ENCODE data around the gene MATCAP1.

MATCAP1 gene

DNA sequence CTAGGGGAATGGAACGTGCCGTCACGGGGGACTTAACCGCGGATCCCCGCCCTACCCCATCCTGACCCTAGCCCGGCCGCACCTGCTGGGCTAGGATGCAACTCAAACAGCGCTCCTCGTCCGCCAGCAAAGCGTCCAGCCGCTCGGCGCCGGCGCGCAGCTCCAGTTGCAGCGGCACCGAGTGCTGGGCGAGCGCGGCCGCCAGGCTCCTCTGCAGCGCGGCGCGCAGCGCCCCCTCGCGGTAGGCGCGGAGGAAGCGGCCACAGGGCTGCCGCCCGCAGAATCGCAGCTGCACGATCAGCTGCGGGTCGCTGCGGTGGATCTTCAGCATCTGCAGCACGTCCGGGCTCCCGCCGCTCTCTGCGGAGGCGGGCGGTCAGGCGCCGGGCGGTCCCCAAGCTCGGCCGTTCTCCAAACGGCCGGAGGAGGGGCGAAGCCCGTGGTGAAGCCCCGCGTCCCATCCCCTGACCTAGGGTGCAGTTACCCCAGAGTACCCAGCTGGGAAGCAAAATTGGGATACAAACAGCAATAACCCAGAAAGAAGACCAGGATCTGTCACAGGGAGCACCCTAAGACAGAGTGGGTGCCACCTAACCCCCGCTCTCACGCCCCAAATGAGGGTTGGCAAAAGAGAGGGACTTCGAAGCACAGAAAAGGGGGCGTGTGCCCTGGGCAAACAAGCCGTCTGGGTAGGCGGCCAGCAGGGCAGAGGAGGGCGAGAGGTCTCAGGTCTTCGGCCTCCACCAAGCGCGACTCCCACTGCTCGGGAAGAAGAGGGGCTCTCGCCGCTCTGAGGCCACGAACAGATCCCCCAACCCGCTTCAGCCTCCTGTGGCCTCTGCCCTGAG is 28.2 kb downstream of the MATCAP1 start:
- peak; percentile 12 for DNase-seq

DNA sequence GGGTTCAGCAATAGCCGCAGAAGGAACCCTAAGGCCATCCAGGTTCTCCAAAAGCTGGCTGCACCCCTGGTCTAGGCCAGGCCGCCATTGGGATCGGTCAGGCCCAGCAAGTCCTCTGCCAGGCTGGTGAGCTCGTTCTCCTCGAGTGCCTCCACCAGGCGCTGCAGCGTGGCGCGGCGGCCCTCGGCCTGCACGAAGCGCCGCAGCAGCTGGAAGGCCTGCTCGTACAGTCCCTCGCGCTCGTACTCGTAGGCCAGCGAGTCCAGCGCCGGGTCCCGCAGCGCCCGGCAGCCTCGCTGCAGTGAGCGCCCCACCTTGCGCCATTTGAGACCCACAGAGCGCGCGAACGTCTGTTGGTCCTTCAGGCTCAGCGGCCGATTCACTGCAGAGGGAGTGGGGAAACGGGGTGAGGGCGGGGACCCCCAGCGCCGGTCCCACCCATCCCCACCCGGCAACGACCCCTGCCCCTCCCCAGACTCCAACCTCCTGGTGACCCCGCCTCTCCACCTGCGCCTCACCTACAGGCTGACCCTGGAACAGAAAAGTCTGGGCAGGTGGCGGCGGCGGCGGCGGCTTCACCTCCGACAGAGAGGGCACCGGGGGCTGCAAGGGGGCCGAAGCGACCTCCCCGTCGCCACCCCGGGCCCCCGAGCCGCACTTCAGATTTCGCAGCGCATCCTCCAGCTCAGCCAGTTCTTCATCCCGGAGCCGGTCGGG is 29.0 kb downstream of the MATCAP1 start:
- DNase-seq, result no peak

DNA sequence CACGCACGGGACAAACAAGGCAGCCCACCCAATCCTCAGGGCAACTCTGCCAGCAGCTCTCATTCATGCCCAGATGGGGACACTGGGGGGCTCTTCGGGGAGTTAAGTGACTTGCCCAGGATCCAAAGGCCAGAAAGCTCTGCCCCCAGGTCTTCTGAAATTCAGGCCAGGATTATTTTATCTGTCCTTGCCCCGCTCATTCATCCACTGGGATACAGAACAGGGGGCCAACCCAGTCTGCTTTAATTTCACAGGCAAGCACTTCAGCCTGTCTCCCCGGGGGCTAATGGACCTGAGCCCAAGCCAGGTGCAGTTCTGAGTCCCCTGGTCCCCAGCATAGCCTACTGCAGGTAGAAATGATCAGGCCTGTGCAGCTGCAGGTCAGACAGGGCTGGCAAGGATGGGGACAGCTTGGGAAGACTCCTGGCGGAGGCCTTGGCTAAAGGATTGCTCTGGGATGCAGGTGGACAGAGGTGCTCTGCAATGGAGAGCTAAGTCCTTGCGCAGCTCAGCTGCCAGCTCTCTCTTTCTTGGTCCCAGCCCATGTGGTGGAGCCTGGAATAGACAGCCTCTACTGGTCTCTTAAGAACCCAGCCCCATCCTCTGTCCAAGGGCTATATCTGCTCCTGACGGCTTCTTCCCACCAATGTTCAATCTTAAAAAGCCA is 32.2 kb downstream of the MATCAP1 start:
- peak; percentile 14 for DNase-seq

DNA sequence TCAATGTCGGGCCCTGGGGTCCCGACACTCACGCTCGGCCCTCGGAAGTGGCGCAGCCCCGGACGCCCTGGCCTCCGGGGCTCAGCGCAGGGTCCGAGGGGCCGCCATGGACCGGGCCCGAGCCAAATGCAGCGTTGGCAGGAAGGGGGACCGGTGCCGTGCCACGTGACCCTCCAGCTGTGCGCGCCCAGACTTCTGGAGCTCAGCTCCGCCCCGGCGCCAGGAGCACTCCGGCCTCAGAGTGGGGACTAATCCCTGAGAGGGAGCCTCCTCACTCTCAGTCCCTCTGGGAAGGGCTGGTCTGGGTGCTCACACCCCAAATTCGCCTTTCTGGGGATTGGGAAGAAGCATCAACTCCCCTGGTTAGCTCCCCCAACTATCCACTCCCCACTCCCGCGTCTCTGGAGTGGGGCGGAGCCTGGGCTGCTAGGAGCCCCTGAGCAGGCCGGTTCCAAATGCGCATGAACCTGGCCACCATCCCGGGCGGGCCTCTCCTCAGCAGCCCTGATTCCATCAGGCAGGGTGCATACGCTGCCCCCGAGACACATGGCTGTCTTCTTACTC is 32.8 kb downstream of the MATCAP1 start, which contains the start of gene B3GNT9:
Gene B3GNT9 (minus strand): TSS at position 166 of the 564 bp plus-strand sequence. CDS start 513 bp downstream, outside the sequence.
- DNase-seq, result peak; percentile 35

DNA sequence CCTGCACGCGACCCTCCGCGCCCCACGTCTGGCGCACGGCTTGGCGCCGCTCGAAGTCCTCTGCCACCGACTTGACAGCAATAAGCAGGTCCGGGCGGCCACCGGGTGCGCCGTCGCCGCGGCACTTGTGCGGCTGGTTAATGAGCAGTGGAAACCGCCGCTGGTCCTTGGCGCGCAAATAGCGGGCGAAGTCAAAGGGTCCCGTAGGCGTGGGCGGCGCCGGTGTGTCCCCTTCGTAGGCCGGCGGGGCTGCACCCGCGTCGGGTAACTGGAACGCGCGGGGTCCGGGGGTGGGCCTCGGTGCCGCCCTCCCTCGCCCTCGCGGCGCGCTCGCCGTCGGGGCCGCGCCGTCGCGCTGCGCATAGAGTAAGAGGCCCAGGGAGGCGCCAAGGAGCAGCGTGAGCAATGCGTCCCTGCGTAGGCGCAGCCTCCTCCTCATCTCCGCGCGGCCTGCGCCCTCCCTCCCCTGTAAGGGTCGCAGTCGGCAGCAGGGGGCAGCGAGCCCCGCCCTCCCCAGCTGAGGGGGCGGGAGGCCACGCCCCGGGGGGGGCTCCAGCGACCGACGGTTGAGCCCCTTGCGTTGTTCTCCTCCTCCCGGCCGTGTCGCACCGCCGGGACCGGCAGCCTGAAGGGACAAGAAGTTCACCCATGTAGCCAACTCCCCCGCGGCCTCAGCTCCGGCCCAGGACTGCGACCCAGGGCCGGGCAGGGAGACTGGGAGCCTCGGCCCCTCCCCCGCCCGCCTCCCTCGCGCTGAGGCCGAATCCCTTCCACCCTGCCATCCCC is 33.5 kb downstream of the MATCAP1 start:
- no peak for DNase-seq

DNA sequence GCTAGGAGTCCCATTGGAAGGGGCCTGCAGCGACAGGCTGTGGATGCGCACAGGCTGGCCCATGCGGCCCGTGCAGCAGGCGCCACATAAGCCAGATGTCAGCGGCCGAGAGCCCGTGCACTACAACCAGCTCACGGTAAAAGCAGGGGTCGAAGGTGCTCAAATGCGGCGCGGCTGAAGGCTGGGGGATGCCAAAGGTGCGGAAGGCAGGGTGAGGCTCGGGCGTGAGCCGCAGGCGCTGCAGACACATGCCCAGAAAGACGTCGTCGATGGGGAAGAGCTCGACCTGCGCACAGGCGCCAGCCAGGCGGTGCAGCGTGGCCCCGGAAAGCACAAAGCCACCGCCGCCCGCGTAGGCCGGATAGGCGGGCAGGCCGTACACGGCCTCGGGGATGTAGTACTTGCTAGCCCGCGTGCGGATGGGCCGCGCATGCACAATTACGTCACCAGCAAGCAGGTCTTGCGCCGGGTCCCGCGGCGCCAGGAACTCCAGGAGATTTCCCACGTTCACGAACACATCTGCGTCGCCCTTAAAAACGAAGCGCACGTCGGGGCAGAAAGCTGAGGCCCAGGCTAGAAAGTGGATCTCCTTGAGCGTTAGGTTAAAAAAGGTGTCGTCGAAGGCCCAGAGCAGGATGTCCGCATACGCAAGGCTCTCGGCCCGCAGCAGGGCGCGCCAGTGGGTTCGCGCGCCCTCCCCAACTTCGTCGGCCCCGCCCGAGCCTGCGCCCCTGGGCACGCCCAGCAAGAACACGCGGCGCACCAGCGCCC is 34.3 kb downstream of the MATCAP1 start:
- DNase-seq, result no peak

DNA sequence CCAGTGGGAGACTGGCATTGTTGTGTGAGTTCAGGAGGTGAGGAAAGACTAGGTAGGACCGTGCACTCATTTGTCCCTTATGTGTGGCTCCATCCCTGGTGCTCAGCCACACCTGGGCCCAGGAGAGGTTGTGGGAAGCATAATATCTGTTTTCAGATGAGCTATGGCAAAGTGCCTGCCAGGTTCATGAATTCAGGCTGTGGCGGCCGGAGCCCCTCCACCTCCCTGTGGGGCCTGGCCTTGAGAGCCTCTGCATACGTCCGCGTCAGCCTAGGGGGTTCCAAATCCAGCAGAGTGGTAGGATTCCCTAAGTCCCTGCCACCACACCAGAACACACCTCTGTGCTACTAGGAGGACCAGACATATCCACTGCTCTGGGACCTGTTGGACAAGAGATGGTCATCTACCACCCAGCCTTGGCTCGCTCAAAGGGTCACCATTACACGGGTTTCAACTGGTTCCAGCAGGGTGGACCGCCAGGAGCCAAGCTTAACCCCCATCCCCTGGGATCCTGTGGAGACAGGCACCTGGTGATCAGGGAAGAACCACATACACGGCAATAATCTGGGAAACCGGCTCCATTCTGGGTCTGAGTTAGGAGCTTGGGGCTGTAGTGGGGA is 35.0 kb downstream of the MATCAP1 start:
- no peak for DNase-seq

DNA sequence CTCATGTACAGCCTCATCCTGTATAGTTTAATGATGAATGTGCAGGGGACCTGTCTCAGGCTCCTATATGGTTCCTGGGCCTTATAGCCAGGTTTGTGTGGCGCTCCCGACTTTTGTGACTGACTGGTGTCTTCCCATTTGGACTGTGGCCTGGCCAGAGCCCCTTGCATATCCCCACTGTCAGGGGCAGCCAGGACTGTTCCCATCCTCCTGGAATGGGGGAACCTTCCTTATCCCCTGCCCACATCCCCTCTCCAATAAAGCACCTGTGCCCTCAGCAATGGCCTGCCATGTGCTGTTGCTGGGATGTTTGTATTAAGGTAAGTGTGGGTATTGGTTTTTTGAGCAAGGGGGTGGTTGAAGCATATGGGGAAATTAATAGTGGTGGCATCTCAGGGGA is 35.5 kb downstream of the MATCAP1 start:
- no peak for DNase-seq

DNA sequence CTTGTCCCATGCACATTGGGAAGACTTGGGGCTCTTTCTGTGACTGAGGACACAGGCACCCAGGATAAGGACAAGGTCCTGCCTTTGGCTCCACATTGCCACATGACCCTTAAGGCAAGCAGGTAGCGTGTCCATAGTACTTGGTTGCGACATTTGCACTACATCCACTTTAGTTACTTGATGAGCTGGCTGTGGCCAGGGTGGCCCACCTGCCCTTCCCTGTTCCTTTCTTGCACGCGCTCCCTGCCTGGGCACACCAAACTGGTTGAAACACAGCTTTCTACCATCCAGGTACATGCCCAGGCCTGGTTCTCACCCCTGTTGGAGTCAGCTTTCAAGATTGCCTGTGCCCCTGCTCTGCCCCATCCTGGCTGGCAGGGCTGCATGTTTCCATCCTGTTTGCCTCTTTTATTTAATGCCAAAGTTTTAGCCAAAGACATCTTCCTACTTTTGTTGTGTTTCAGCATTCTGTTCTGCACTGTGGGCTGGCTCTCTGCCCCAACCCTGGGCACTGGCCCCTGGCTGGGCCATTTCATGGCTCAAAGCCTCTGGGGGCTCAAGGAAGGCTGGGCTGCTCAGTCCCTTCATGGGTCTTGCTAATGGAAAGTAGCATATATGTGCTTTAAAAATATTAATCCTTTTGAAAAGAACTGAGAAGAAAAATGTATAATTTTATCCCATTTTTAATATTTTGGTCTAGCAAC is 36.2 kb downstream of the MATCAP1 start:
- no peak for DNase-seq

DNA sequence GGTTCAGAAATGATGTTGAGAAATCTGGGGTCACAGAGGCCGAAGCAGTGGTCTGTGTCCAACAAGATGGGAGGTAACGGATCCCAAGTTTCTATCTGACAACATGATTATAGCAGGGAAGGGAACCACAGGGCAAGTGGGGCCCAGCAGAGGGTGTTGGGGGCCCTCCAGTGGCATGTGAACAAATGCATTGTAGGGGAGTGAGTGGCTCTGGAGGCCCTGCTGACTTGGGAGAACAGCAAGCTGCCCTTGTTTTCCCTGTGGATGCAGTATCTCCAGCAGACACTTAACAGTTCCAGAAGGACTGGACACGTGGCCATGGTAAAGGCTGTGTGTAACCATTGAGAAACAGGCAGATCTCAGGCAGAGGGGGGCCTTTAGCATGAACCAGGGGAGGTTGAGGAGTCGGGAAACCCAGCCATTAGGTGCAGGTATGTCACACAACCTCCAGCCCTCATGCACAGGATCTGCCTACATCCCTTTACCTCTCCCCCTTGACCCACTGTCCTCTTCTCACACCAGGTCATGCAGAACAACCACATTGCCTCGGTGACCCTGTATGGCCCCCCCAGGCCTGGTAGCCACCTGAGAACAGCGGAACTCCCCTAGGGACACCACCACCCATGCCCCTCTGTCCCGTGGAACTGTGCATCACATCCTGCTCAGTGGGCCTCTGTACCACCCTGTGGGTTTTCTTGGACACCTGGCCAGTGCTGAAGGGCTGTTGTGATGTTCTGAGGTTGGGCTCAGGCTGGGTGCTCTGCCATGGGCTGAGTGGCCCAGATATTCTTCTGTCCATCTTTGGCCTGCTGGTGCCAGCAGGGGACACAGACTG is 37.0 kb downstream of the MATCAP1 start:
- DNase-seq, result no peak

DNA sequence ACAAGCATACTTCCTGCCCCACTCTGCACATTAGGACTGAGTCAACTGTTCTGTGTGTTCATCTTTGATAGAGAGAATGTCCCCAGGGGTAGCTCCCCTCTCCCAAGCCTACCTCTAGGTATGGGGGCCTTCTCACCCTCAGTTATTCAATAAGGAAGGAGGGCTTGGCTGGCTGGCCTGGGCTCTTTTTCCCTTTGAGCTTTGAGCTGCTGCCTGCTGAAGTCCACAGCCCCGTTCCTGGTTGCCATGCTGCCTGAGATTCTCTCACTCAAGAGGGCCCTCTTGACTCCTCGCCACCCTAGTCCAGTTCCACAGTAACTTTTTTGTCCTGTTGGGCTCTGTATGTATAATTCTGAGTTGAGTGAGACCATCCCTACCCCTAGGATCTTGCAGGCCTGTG is 38.0 kb downstream of the MATCAP1 start:
- no peak for DNase-seq

DNA sequence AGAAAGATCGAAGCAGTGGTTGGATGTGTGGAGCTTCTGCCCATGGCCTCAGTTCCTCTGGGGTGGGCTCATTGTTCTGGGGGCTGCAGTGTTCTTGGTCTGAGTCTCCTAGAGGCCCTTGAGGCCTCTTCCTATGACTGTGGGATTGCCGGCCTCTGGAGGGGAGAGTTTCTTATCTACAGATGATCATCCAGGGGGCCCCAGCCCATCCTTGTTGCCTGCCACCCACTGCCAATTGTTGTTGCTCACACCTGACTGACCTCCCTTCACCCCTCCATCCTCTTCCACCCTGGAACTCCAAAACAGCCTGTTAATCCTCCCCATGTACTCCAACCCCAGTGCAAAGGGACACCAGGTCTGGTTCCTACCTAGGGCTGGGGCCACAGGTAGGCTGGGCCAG is 38.8 kb downstream of the MATCAP1 start:
- DNase-seq, result no peak

DNA sequence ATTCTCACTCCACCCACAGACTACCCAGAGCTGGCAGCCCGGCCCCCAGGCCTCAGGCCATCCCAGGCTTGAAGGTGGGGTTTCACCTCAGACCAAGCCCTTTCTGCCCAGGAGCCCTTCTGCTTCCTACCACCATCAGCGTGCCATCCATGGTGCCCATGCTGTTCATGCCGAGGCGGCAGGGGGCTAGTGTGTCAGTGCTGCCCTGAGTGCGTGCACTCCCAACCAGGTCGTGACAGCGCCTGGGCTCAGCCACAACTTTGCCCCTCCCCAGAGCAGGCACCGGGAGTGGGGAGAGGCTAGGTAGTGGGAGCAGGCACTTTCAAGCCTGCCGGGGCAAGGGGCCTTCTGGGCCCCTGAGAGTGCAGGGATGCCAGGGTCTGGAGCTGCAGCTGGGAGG is 41.4 kb downstream of the MATCAP1 start:
- DNase-seq, result no peak

DNA sequence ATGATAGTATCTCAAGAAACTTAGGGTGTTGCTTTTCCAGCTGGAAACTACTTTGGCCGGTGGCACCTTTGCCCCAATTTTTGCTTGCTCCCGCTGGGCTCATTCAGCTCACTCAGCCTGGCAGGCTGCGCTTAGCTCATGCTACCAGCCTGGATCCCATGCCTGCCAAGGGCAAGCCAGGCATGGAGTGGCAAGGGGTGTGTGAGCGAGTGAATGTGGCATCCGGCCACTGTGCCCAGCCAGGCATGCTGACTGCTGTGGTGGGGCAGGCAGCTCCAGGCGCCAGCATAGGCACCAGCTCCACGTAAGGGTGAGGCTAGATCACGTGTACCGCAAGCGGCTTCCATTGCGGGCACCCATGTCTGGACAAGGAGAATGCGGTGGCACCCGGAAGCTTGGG is 42.4 kb downstream of the MATCAP1 start:
- no peak for DNase-seq

DNA sequence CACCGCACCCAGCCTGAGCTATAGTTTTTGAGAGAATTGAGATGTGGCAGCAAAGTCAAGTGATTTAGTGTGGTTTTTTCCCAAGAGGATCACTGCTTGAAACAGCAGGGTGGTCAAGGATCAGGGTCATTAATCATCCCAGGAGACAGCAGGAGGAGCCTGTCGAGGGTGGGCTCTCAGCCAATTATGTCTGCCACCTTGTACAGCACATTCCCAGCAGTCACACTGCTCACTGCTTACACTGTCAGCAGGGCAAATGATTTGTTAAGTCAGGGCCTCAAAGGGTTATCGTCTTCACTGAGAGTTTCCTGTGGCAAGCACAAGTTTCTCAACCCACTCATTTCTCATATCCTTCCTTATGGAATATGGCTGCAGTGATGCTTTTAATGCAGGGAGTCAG is 46.2 kb downstream of the MATCAP1 start:
- no peak for DNase-seq

DNA sequence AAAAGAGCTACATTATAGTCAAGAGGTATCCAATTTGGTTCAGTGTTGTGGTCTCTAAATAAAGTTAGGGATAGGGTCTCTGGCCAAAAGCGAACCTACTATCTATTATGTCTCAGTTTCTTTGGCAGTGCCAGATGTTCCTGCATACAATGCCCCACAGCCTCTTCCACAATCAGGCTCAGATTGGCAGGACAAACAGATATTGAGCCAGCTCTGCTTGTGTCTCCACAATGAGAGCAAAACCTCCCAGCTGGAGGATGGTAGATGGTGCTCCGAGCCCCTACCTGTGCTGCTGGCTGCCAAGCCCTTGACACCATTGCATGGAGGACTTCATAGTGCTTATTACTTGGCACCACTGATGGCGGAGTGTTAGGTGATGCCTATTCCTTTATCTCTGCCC is 54.3 kb downstream of the MATCAP1 start:
- DNase-seq, result no peak

DNA sequence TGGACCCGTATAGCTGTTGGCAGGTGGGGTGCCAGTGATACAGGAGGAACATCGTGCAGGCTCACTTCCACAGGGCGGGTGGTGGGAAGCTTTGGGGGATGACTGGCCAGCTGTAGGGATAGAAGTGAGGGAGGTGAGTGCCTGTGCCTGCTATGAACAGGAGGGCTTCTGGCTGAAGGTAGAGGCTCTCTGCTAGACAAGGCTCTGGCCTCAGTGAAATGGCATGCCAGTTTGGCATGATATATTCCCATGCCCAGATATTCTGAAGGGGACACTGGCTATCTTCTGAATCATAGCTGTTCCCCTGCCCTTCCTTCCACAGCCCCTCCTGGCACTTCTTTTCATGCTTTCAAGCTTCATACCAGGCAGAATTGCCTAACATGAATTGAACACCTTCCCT is 54.9 kb downstream of the MATCAP1 start:
- DNase-seq, result no peak

DNA sequence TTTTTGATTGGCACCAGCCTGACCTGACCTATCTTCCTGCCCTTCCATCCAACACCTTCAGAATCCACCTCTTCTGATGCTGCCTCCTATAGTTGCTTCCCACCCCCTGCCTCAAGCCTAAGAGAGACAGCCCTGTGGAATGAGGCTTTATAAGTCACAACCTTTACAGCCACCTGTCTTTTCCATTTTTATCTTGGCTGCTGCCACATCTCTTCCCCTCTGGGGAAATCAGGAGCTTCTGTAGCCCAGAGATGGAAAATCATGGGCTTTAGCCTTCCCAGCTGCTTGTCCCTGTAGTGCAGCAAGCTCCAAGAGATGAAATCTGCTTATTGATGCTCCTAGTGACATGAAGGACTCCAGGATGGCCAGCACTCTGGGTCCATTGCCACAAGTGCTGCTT is 55.3 kb downstream of the MATCAP1 start:
- no peak for DNase-seq
